Measurements from ENCODE around the gene CLCA1.

DNA sequence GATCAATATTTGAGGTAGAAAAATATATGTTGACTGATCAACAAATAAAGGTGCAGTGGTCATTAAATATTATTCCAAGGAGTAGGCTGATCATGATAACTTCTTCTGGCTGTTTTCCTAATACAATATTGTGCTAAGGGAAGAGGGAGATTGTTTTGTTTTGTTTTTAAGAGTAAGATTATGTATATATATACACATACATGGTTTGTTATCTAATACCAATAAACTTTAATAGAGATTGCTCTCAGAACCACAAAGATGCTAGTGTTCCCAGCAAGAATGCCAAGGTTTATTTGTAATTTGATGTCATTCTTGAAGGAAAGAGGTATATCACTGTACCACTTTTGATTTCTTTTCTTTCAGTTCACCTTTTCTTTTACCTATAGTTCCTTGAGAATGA is 34.7 kb upstream of the CLCA1 start:
- TF ChIP-seq, protein P1, sequence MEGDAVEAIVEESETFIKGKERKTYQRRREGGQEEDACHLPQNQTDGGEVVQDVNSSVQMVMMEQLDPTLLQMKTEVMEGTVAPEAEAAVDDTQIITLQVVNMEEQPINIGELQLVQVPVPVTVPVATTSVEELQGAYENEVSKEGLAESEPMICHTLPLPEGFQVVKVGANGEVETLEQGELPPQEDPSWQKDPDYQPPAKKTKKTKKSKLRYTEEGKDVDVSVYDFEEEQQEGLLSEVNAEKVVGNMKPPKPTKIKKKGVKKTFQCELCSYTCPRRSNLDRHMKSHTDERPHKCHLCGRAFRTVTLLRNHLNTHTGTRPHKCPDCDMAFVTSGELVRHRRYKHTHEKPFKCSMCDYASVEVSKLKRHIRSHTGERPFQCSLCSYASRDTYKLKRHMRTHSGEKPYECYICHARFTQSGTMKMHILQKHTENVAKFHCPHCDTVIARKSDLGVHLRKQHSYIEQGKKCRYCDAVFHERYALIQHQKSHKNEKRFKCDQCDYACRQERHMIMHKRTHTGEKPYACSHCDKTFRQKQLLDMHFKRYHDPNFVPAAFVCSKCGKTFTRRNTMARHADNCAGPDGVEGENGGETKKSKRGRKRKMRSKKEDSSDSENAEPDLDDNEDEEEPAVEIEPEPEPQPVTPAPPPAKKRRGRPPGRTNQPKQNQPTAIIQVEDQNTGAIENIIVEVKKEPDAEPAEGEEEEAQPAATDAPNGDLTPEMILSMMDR (IDR thresholded peaks at IDR 0.05; ENCODE audit: low read length) = no peak
- TF ChIP-seq EZH2 (IDR thresholded peaks at IDR 0.05; ENCODE audit: borderline replicate concordance, low read length) = no peak

Data from OCI-LY1 (cell line).